DOHH2 (cell line): ENCODE results near the gene MMP23B.

Experiments
- H3F3A ChIP-seq: fragments of 200-600 bp; sonication (generic), shearing (Covaris generic); 2 replicates; pipeline ENCODE4 v1.6.0; 2016; ENCODE audit warnings: antibody characterized with exemption, mild to moderate bottlenecking; ENCODE audit not compliant: control insufficient read depth, insufficient read depth
- H3K27ac ChIP-seq: fragments of 200-600 bp; sonication (generic); 2 replicates; pipeline ENCODE4 v1.5.1; 2014; ENCODE audit warnings: low read depth, mild to moderate bottlenecking, low read length, moderate library complexity
- H3K27me3 ChIP-seq: fragments of 200-600 bp; sonication (generic); 2 replicates; pipeline ENCODE4 v1.6.1; 2014; ENCODE audit warnings: mild to moderate bottlenecking, low read length, mixed read lengths; ENCODE audit not compliant: control insufficient read depth
- H3K36me3 ChIP-seq: fragments of 200-600 bp; sonication (generic); 2 replicates; pipeline ENCODE4 v1.6.1; 2014; ENCODE audit warnings: mild to moderate bottlenecking, low read length, moderate library complexity, mixed read lengths; ENCODE audit not compliant: control insufficient read depth
- H3K4me1 ChIP-seq: fragments of 200-600 bp; sonication (generic); 2 replicates; pipeline ENCODE4 v1.6.1; 2014; ENCODE audit warnings: mild to moderate bottlenecking, low read length, mixed read lengths; ENCODE audit not compliant: control insufficient read depth
- H3K4me2 ChIP-seq: fragments of 200-600 bp; sonication (generic); 2 replicates; pipeline ENCODE4 v1.6.0; 2014; ENCODE audit warnings: mild to moderate bottlenecking, low read length, moderate library complexity
- H3K4me3 ChIP-seq: fragments of 200-600 bp; sonication (generic); 2 replicates; pipeline ENCODE4 v1.5.1; 2014; ENCODE audit warnings: mild to moderate bottlenecking, low read length, mixed read lengths
- H3K79me2 ChIP-seq: fragments of 200-600 bp; sonication (generic); 2 replicates; pipeline ENCODE4 v1.6.1; 2014; ENCODE audit warnings: mild to moderate bottlenecking, low read length, mixed read lengths; ENCODE audit not compliant: control insufficient read depth
- H3K9me2 ChIP-seq: fragments of 200-600 bp; sonication (generic); replicated peaks from 2 replicates; pipeline ENCODE4 v1.6.1; 2014; ENCODE audit warnings: mild to moderate bottlenecking, low read length, mixed read lengths; ENCODE audit not compliant: control insufficient read depth
- H3K9me3 ChIP-seq: fragments of 200-600 bp; sonication (generic); 2 replicates; pipeline ENCODE4 v1.6.1; 2014; ENCODE audit warnings: antibody characterized with exemption, low read length, mixed read lengths; ENCODE audit not compliant: control insufficient read depth, insufficient read depth
- H4K20me1 ChIP-seq: fragments of 200-600 bp; sonication (generic); 2 replicates; pipeline ENCODE4 v1.6.0; 2014; ENCODE audit warnings: low read depth, mild to moderate bottlenecking, antibody characterized with exemption, low read length, moderate library complexity; ENCODE audit not compliant: control insufficient read depth, insufficient read depth
- CTCF ChIP-seq: fragments of 200-600 bp; sonication (generic); IDR thresholded peaks from one replicate; pipeline ENCODE4 v1.5.1; 2014; ENCODE audit warnings: antibody characterized with exemption, mild to moderate bottlenecking, low read depth, low read length; ENCODE audit not compliant: poor library complexity, severe bottlenecking
- EZH2phosphoT487 ChIP-seq: fragments of 200-600 bp; sonication (generic); IDR thresholded peaks from 2 replicates; pipeline ENCODE4 v1.6.1; 2017; ENCODE audit warnings: borderline replicate concordance, mild to moderate bottlenecking, antibody characterized with exemption, low read length, moderate library complexity, mixed read lengths

The MMP23B gene

DNA sequence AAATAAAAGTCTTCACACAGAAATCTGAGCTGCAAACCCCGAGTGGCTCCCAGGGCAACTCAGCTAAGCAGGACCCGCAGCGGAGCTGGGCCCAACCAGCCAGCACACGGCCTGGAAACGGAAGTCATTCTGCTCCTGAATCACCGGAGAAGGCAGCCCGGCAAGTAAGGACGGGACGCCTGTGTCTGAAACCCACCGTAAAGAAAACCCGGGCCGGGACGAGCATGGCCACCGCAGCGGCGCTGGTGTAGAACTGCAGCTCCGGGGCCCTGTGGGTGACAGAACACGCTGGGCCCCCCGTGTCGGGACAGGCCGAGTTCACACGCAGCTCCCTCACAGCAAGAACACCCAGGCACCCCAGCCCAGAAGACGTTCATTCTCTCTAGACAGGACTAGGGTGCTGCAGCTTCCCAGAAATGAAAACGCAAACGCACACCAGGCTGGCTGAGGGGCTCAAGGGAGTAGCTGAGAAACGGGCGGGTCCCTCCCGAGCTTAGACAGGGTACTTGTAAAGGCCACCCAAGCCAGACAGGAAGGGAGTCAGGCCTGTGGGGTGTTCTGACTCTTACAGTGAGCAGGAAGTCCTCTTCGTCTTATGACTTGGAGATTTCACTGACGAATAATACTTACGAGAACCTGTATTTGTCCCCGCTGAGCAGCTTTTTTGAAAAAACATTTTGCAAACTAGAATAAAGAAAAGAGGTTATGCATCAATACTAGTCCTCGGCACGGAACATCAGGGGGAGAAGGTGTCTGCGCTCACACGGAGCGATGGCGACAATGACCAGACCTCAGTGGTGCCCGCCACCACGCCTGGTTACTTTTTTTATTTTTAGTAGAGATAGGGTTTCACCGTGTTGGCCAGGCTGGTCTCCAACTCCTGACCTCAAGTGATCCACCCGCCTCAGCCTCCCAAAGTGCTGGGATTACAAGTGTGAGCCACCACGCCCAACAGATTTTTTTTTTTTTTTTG lies 37.8 kb downstream of the MMP23B start:
- no peak overlapping the region for H3K4me3 ChIP-seq
- TF ChIP-seq CTCF: no peak
- no peak for TF ChIP-seq EZH2phosphoT487
- no peaks in the 10 kb centered on the region; the same call in 1 of the 2 replicates for H3F3A ChIP-seq
- no peaks in the 10 kb centered on the region for H3K9me3 ChIP-seq
- H4K20me1 ChIP-seq: no peaks in the 10 kb centered on the region; the same call in 1 of the 2 replicates
- no peaks in the 10 kb centered on the region for H3K9me2 ChIP-seq
- H3K27me3 ChIP-seq: no peaks in the 10 kb centered on the region
- H3K27ac ChIP-seq: no peak overlapping the region
- no peak overlapping the region for H3K4me2 ChIP-seq
- no peaks in the 10 kb centered on the region for H3K79me2 ChIP-seq
- no peaks in the 10 kb centered on the region for H3K4me1 ChIP-seq
- peaks cover 36% of the 10 kb centered on the region for H3K36me3 ChIP-seq

- peaks cover 25% of the 10 kb centered on the region for H3K36me3 ChIP-seq
Observed at GRCh38 chr1:1670866-1671265, 38.9 kb downstream of the MMP23B start.

GRCh38 chr1:1671365-1672119 lies 39.6 kb downstream of the MMP23B start:
- H3K27ac ChIP-seq: no peak overlapping the region
- no peak overlapping the region for H3K4me2 ChIP-seq
- H3F3A ChIP-seq: no peaks in the 10 kb centered on the region; the same call in 1 of the 2 replicates
- peaks cover 18% of the 10 kb centered on the region for H3K36me3 ChIP-seq
- H3K9me2 ChIP-seq: no peaks in the 10 kb centered on the region
- no peaks in the 10 kb centered on the region for H3K79me2 ChIP-seq
- no peaks in the 10 kb centered on the region for H3K27me3 ChIP-seq
- no peaks in the 10 kb centered on the region; the same call in 1 of the 2 replicates for H4K20me1 ChIP-seq
- TF ChIP-seq EZH2phosphoT487 (no peak), CTCF (no peak)
- no peaks in the 10 kb centered on the region for H3K9me3 ChIP-seq
- H3K4me1 ChIP-seq: no peaks in the 10 kb centered on the region
- H3K4me3 ChIP-seq: no peak overlapping the region

More at GRCh38 chr1:1670866-1671265, 38.9 kb downstream of the MMP23B start:
- Histone ChIP-seq H3K27ac (no peak overlapping the region), H3K4me2 (no peak overlapping the region), H4K20me1 (no peaks in the 10 kb centered on the region; the same call in 1 of the 2 replicates), H3K9me2 (no peaks in the 10 kb centered on the region), H3K27me3 (no peaks in the 10 kb centered on the region), H3K79me2 (no peaks in the 10 kb centered on the region), H3K9me3 (no peaks in the 10 kb centered on the region), H3K4me3 (no peak overlapping the region), H3F3A (no peaks in the 10 kb centered on the region; the same call in 1 of the 2 replicates), H3K4me1 (no peaks in the 10 kb centered on the region)
- TF ChIP-seq EZH2phosphoT487 (no peak), CTCF (no peak)
